NCI-H2227 (cell line): ENCODE results near the gene HDAC10.
A peak's percentile ranks its signal among the peaks of the same experiment; 100 is the strongest.

Experiments
- DNase-seq: peaks from one replicate; lab custom pipeline; 2025; ENCODE audit not compliant: unreplicated experiment; lab: John Stamatoyannopoulos, UW

HDAC10 gene

GRCh38 chr22:50250555-50251476 is at the start of gene HDAC10:
Gene HDAC10, minus strand, starts transcription at chr22:50251265. Its CDS starts 233 bp downstream, at chr22:50251032.
- peak; percentile 91 for DNase-seq

- no peak for DNase-seq
These were observed 49.7 kb upstream of the HDAC10 start for GRCh38 chr22:50300620-50301257.

GRCh38 chr22:50299785-50300619 is 48.9 kb upstream of the HDAC10 start:
- DNase-seq, result no peak

- DNase-seq, result peak; percentile 12
These were observed 48.1 kb upstream of the HDAC10 start for GRCh38 chr22:50298937-50299784.

GRCh38 chr22:50298266-50298637 is 47.2 kb upstream of the HDAC10 start:
- no peak for DNase-seq

GRCh38 chr22:50297510-50298265 is 46.6 kb upstream of the HDAC10 start:
- no peak for DNase-seq

GRCh38 chr22:50296658-50297490 is 45.8 kb upstream of the HDAC10 start:
- no peak for DNase-seq

- no peak for DNase-seq
These were observed 43.2 kb upstream of the HDAC10 start for GRCh38 chr22:50294319-50294656.

- DNase-seq, result no peak
These were observed 42.6 kb upstream of the HDAC10 start for GRCh38 chr22:50293441-50294318.

GRCh38 chr22:50292643-50293440 is 41.8 kb upstream of the HDAC10 start:
- no peak for DNase-seq

- no peak for DNase-seq
These were observed 39.0 kb upstream of the HDAC10 start for GRCh38 chr22:50289942-50290630.

GRCh38 chr22:50289151-50289941 is 38.3 kb upstream of the HDAC10 start:
- DNase-seq, result no peak

- DNase-seq, result no peak
These were observed 36.7 kb upstream of the HDAC10 start for GRCh38 chr22:50287731-50288130.

- DNase-seq, result no peak
These were observed 35.7 kb upstream of the HDAC10 start for GRCh38 chr22:50286701-50287318.

- no peak for DNase-seq
These were observed 35.2 kb upstream of the HDAC10 start for GRCh38 chr22:50286275-50286674.
